ENCODE data around the gene NGRN.

NGRN gene

GRCh38 chr15:90232941-90233386 is 32.5 kb upstream of the NGRN start:
- H3K4me1 ChIP-seq (ENCODE audit: control insufficient read depth, insufficient read depth, low read depth, low read length): peaks cover 12% of the 10 kb centered on the region
- H2BK12ac ChIP-seq (ENCODE audit: low read length in 2 of 2): no peak overlapping the region
- peak overlapping the region; percentile 82 for H3K4me2 ChIP-seq (ENCODE audit: low read length, poor library complexity, severe bottlenecking)
- H3K9ac ChIP-seq (ENCODE audit: low read length): peak overlapping the region; percentile 96
- H2BK5ac ChIP-seq (ENCODE audit: low read depth, low read length, poor library complexity, severe bottlenecking): no peak overlapping the region
- H2BK120ac ChIP-seq (ENCODE audit: low read depth, low read length): no peak overlapping the region
- H3K4me3 ChIP-seq (ENCODE audit: insufficient read depth in 1 of 2, low read depth in 1 of 2, low read length in 2 of 2): peak overlapping the region; percentile 65 to 80
- H4K91ac ChIP-seq (ENCODE audit: low read length): no peak overlapping the region
- peaks cover 15% of the 10 kb centered on the region for H3K79me1 ChIP-seq (replicated peaks; ENCODE audit: low read length, poor library complexity, severe bottlenecking)
- H3K4ac ChIP-seq (ENCODE audit: low read depth in 1 of 2, low read length in 2 of 2): no peak overlapping the region
- H3K36me3 ChIP-seq (ENCODE audit: control insufficient read depth in 1 of 2, insufficient read depth in 2 of 2, low read depth in 1 of 2, low read length in 2 of 2): peaks cover 34 to 53% of the 10 kb centered on the region in 2 experiments
- WGBS: 15% methylated on average over 9 of the region's 9 CpGs
- no peak overlapping the region for H3K18ac ChIP-seq (ENCODE audit: low read depth in 1 of 2, low read length in 2 of 2)
- peak; percentile 59 for DNase-seq
- H3K9me3 ChIP-seq (ENCODE audit: control insufficient read depth, low read length): no peaks in the 10 kb centered on the region
- no peak overlapping the region for H3K23ac ChIP-seq (ENCODE audit: low read length in 2 of 2)
- H4K8ac ChIP-seq (ENCODE audit: low read length): no peak overlapping the region
- H2BK15ac ChIP-seq (ENCODE audit: low read depth, poor library complexity, severe bottlenecking): no peak overlapping the region
- no peaks in the 10 kb centered on the region for H3K27me3 ChIP-seq (ENCODE audit: control insufficient read depth in 1 of 2, insufficient read depth in 1 of 2, low read length in 2 of 2)
- H3K14ac ChIP-seq (ENCODE audit: low read length in 2 of 2): no peak overlapping the region
- H2AFZ ChIP-seq (ENCODE audit: low read depth, low read length): no peak overlapping the region
- no peak overlapping the region for H2AK5ac ChIP-seq (ENCODE audit: low read length, severe bottlenecking)
- peak overlapping the region; percentile 17 for H3K27ac ChIP-seq (ENCODE audit: low read length, poor library complexity, severe bottlenecking)

- Histone ChIP-seq H3K18ac (ENCODE audit: low read depth in 1 of 2, low read length in 2 of 2) (peak within 1 kb of the TSS; percentile 80 to 89), H3K9me3 (ENCODE audit: control insufficient read depth, low read length) (no peaks in the 10 kb centered on the region), H3K4me3 (ENCODE audit: insufficient read depth in 1 of 2, low read depth in 1 of 2, low read length in 2 of 2) (peak within 1 kb of the TSS; percentile 74 to 96), H3K36me3 (ENCODE audit: control insufficient read depth in 1 of 2, insufficient read depth in 2 of 2, low read depth in 1 of 2, low read length in 2 of 2) (peaks cover 29 to 53% of the 10 kb centered on the region in 2 experiments), H3K4ac (ENCODE audit: low read depth in 1 of 2, low read length in 2 of 2) (peak within 1 kb of the TSS; percentile 81 to 88), H3K23ac (ENCODE audit: low read length in 2 of 2) (no peak within 1 kb of the TSS), H2AK5ac (ENCODE audit: low read length, severe bottlenecking) (no peak within 1 kb of the TSS), H2BK120ac (ENCODE audit: low read depth, low read length) (peak within 1 kb of the TSS; percentile 36), H3K27ac (ENCODE audit: low read length, poor library complexity, severe bottlenecking) (peak within 1 kb of the TSS; percentile 77), H3K27me3 (ENCODE audit: control insufficient read depth in 1 of 2, insufficient read depth in 1 of 2, low read length in 2 of 2) (no peaks in the 10 kb centered on the region), H3K9ac (ENCODE audit: low read length) (peak within 1 kb of the TSS; percentile 96), H4K8ac (ENCODE audit: low read length) (peak within 1 kb of the TSS; percentile 89), H2BK5ac (ENCODE audit: low read depth, low read length, poor library complexity, severe bottlenecking) (peak within 1 kb of the TSS; percentile 51), H3K79me1 (replicated peaks; ENCODE audit: low read length, poor library complexity, severe bottlenecking) (peaks cover 15% of the 10 kb centered on the region), H4K91ac (ENCODE audit: low read length) (peak within 1 kb of the TSS; percentile 52), H3K14ac (ENCODE audit: low read length in 2 of 2) (peak within 1 kb of the TSS in 1 of 2 experiments; percentile 88), H2BK15ac (ENCODE audit: low read depth, poor library complexity, severe bottlenecking) (no peak within 1 kb of the TSS), H3K4me1 (ENCODE audit: control insufficient read depth, insufficient read depth, low read depth, low read length) (peaks cover 12% of the 10 kb centered on the region), H2AFZ (ENCODE audit: low read depth, low read length) (peak within 1 kb of the TSS; percentile 74), H3K4me2 (ENCODE audit: low read length, poor library complexity, severe bottlenecking) (peak within 1 kb of the TSS; percentile 96), H2BK12ac (ENCODE audit: low read length in 2 of 2) (peak within 1 kb of the TSS; percentile 47 to 62)
- WGBS: 1% methylated on average over 57 of the region's 63 CpGs
- DNase-seq: peak; percentile 97
These were observed 31.9 kb upstream of the NGRN start, which contains the start of gene CIB1 for GRCh38 chr15:90233387-90234095. Gene CIB1, minus strand, starts transcription at chr15:90233941. Its CDS starts 56 bp downstream, at chr15:90233885.

GRCh38 chr15:90234096-90234988 is 31.1 kb upstream of the NGRN start, which contains the start of gene GDPGP1:
Gene GDPGP1, plus strand, starts transcription at chr15:90234209. Its CDS starts 6,700 bp downstream, at chr15:90240909.
- peak within 1 kb of the TSS; percentile 80 to 89 for H3K18ac ChIP-seq (ENCODE audit: low read depth in 1 of 2, low read length in 2 of 2)
- H3K4me1 ChIP-seq (ENCODE audit: control insufficient read depth, insufficient read depth, low read depth, low read length): peaks cover 12% of the 10 kb centered on the region
- H3K27me3 ChIP-seq (ENCODE audit: control insufficient read depth in 1 of 2, insufficient read depth in 1 of 2, low read length in 2 of 2): no peaks in the 10 kb centered on the region
- no peak within 1 kb of the TSS for H3K23ac ChIP-seq (ENCODE audit: low read length in 2 of 2)
- peak within 1 kb of the TSS; percentile 52 for H4K91ac ChIP-seq (ENCODE audit: low read length)
- peak within 1 kb of the TSS; percentile 51 for H2BK5ac ChIP-seq (ENCODE audit: low read depth, low read length, poor library complexity, severe bottlenecking)
- no peak within 1 kb of the TSS for H2AK5ac ChIP-seq (ENCODE audit: low read length, severe bottlenecking)
- peaks cover 14% of the 10 kb centered on the region for H3K79me1 ChIP-seq (replicated peaks; ENCODE audit: low read length, poor library complexity, severe bottlenecking)
- peak within 1 kb of the TSS; percentile 89 for H4K8ac ChIP-seq (ENCODE audit: low read length)
- H2BK12ac ChIP-seq (ENCODE audit: low read length in 2 of 2): peak within 1 kb of the TSS; percentile 47 to 62
- peak within 1 kb of the TSS; percentile 96 for H3K4me2 ChIP-seq (ENCODE audit: low read length, poor library complexity, severe bottlenecking)
- H3K27ac ChIP-seq (ENCODE audit: low read length, poor library complexity, severe bottlenecking): peak within 1 kb of the TSS; percentile 77
- H3K9ac ChIP-seq (ENCODE audit: low read length): peak within 1 kb of the TSS; percentile 96
- DNase-seq: no peak
- 13% methylated on average over 47 of the region's 49 CpGs for WGBS
- H2BK15ac ChIP-seq (ENCODE audit: low read depth, poor library complexity, severe bottlenecking): no peak within 1 kb of the TSS
- H3K4me3 ChIP-seq (ENCODE audit: insufficient read depth in 1 of 2, low read depth in 1 of 2, low read length in 2 of 2): peak within 1 kb of the TSS; percentile 74 to 96
- H3K9me3 ChIP-seq (ENCODE audit: control insufficient read depth, low read length): no peaks in the 10 kb centered on the region
- peaks cover 21 to 50% of the 10 kb centered on the region in 2 experiments for H3K36me3 ChIP-seq (ENCODE audit: control insufficient read depth in 1 of 2, insufficient read depth in 2 of 2, low read depth in 1 of 2, low read length in 2 of 2)
- H2AFZ ChIP-seq (ENCODE audit: low read depth, low read length): peak within 1 kb of the TSS; percentile 74
- peak within 1 kb of the TSS in 1 of 2 experiments; percentile 88 for H3K14ac ChIP-seq (ENCODE audit: low read length in 2 of 2)
- H2BK120ac ChIP-seq (ENCODE audit: low read depth, low read length): peak within 1 kb of the TSS; percentile 36
- H3K4ac ChIP-seq (ENCODE audit: low read depth in 1 of 2, low read length in 2 of 2): peak within 1 kb of the TSS; percentile 81 to 88

Measured in mesenchymal stem cell (in vitro differentiated cells and primary cell).